A549 (cell line): ENCODE data around the gene CCDC14. TPM values are rescaled to one million over a fixed set of nuclear protein-coding genes. Genes with fewer than 3 reads are reported as not detected.
A peak's percentile ranks its signal among the peaks of the same experiment; 100 is the strongest.

Experiments used
- ATAC-seq, 2 experiments: fragments of 200-7000 bp in 1 of 2; fragments of >200 bp in 1 of 2; cut with Nextera tagmentation in 1 of 2; cut with Tn5 transposase in 1 of 2; 3 replicates each; pipeline versions ENCODE4 v1.8.0 to v1.9.1; 2018 to 2020; ENCODE audit warnings: mild to moderate bottlenecking in 1 of 2, moderate library complexity in 1 of 2
- CTCF ChIA-PET: fragments of 300-600 bp; sonication (Branson Sonifier 250); formaldehyde crosslinking; extraction: SDS; loops from one replicate; lab custom pipeline; 2021; ENCODE audit warnings: antibody characterized with exemption, inconsistent platforms; lab: Yijun Ruan, JAX
- POLR2A ChIA-PET: fragments of 350-600 bp; formaldehyde crosslinking; extraction: SDS; loops from one replicate; lab custom pipeline; 2021; ENCODE audit warnings: antibody characterized with exemption, inconsistent platforms; lab: Yijun Ruan, JAX
- DNase-seq, 2 experiments: peaks; one replicate each; pipeline versions ENCODE4 v3.0.0 to v3.0.0-alpha.2; 2011 to 2016; ENCODE audit warnings: low read depth in 1 of 2, low spot score in 1 of 2
- FAIRE-seq: peaks from 2 replicates; lab custom pipeline; 2011; peaks lifted over from hg19 to GRCh38; lab: Jason Lieb, UNC
- H3K27ac ChIP-seq, 2 experiments: fragments of >200 bp; sonication (Bioruptor Twin); formaldehyde crosslinking; 3 replicates each; pipeline ENCODE4 v1.5.1; 2016 to 2017
- H3K4me1 ChIP-seq: fragments of >200 bp; sonication (Bioruptor Twin); formaldehyde crosslinking; 3 replicates; pipeline ENCODE4 v1.6.1; 2016
- H3K4me2 ChIP-seq: fragments of >200 bp; sonication (Bioruptor Twin); formaldehyde crosslinking; 3 replicates; pipeline ENCODE4 v1.6.1; 2016
- H3K4me3 ChIP-seq: fragments of >200 bp; sonication (Bioruptor Twin); formaldehyde crosslinking; 3 replicates; pipeline ENCODE4 v1.5.1; 2016
- H3K9me3 ChIP-seq: fragments of >200 bp; sonication (Bioruptor Twin); formaldehyde crosslinking; 3 replicates; pipeline ENCODE4 v1.6.1; 2016
- ATOH8 ChIP-seq: fragments of 250-450 bp; sonication (Bioruptor Pico); IDR thresholded peaks from 2 replicates; pipeline ENCODE4 v1.5.0; 2020; ENCODE audit warnings: low read depth, mild to moderate bottlenecking, moderate library complexity
- BHLHE40 ChIP-seq: IDR thresholded peaks from 2 replicates; pipeline ENCODE4 v1.6.1; 2012; ENCODE audit warnings: low read depth, low read length, inconsistent platforms
- CEBPB ChIP-seq, 2 experiments: fragments of >200 bp in 1 of 2; sonication (Bioruptor Twin) in 1 of 2; formaldehyde crosslinking in 1 of 2; IDR thresholded peaks; 2 replicates each; pipeline ENCODE4 v1.6.1; 2012 to 2016
- CHD4 ChIP-seq: fragments of 200-600 bp; sonication (generic); IDR thresholded peaks from 2 replicates; pipeline ENCODE4 v1.6.1; 2016; ENCODE audit warnings: antibody characterized with exemption, mild to moderate bottlenecking, borderline replicate concordance
- CTCF ChIP-seq: fragments of >200 bp; sonication (Bioruptor Twin); formaldehyde crosslinking; IDR thresholded peaks from 3 replicates; pipeline ENCODE4 v1.5.1; 2016
- EHMT2 ChIP-seq: fragments of 200-600 bp; sonication (generic); IDR thresholded peaks from 2 replicates; pipeline ENCODE4 v1.6.1; 2016; ENCODE audit warnings: antibody characterized with exemption, low read depth, mild to moderate bottlenecking, moderate library complexity
- FOSL2 ChIP-seq, 2 experiments: fragments of 450-650 bp in 1 of 2; fragments of >200 bp in 1 of 2; sonication (Bioruptor Twin) in 1 of 2; formaldehyde crosslinking; IDR thresholded peaks; 2 replicates each; pipeline versions ENCODE4 v1.5.0 to v1.6.1; 2016 to 2020; ENCODE audit warnings: mild to moderate bottlenecking in 1 of 2, moderate library complexity in 1 of 2
- HEYL ChIP-seq: fragments of 250-450 bp; sonication (Bioruptor Pico); IDR thresholded peaks from 2 replicates; pipeline ENCODE4 v1.8.0; 2021; ENCODE audit warnings: mild to moderate bottlenecking, moderate library complexity
- HOXB13 ChIP-seq: fragments of 250-450 bp; sonication (Bioruptor Pico); IDR thresholded peaks from 2 replicates; pipeline ENCODE4 v1.5.0; 2020; ENCODE audit warnings: low read depth, mild to moderate bottlenecking, moderate library complexity
- JUNB ChIP-seq: fragments of >200 bp; sonication (Bioruptor Twin); formaldehyde crosslinking; IDR thresholded peaks from 2 replicates; pipeline ENCODE4 v1.6.1; 2016
- KDM1A ChIP-seq: fragments of 200-600 bp; sonication (generic); IDR thresholded peaks from 2 replicates; pipeline ENCODE4 v1.6.1; 2016; ENCODE audit warnings: low read depth, mild to moderate bottlenecking
- NR3C1 ChIP-seq: fragments of >200 bp; sonication (Bioruptor Twin); formaldehyde crosslinking; IDR thresholded peaks from 3 replicates; pipeline ENCODE4 v1.6.1; 2017
- PBX3 ChIP-seq: IDR thresholded peaks from 2 replicates; pipeline ENCODE4 v1.6.1; 2012
- REST ChIP-seq: fragments of 200-600 bp; sonication (generic); IDR thresholded peaks from 2 replicates; pipeline ENCODE4 v1.6.1; 2016; ENCODE audit warnings: antibody characterized with exemption, mild to moderate bottlenecking, moderate library complexity
- RNF2 ChIP-seq: fragments of 200-600 bp; sonication (generic); IDR thresholded peaks from 2 replicates; pipeline ENCODE4 v1.6.1; 2016; ENCODE audit warnings: low read depth, mild to moderate bottlenecking, antibody characterized with exemption, moderate library complexity, borderline replicate concordance
- USF2 ChIP-seq: fragments of 450-650 bp; IDR thresholded peaks from 2 replicates; pipeline ENCODE4 v1.6.1; 2014; ENCODE audit warnings: antibody characterized with exemption
- ZFP36 ChIP-seq: fragments of 450-650 bp; IDR thresholded peaks from 2 replicates; pipeline ENCODE4 v1.6.1; 2014; ENCODE audit warnings: borderline replicate concordance; ENCODE audit not compliant: partially characterized antibody
- WGBS: methylation state at CpG from one replicate; pipeline ENCODE4 v1.1.6; 2017; ENCODE audit errors: missing lambda C conversion rate; 5-methylcytosine and 5-hydroxymethylcytosine counted together
- polyA plus RNA-seq, 4 experiments: library from polyadenylated mRNA; depleted of rRNA in 3 of 4; stranded (reverse); fragments of >200 nt; fragmentation: RNase III in 1 of 4; extraction: RNeasy Plus Mini Kit Qiagen cat#74134 plus additional on column Dnase treatment in 1 of 4; gene quantifications; 2 replicates in 3 of 4; 3 replicates in 1 of 4; pipeline ENCODE4 v1.2.3, GENCODE V29; 2011 to 2017

Gene CCDC14
- polyA plus RNA-seq, 2 of the 4 experiments (the other 2 are of a cell fraction): 29.3 to 71.4 TPM

- TF ChIP-seq CTCF: no peak
- TF ChIP-seq EHMT2: no peak
- TF ChIP-seq USF2: no peak
- no peak for TF ChIP-seq JUNB
- no peak for TF ChIP-seq CEBPB (IDR thresholded peaks at IDR 0.05)
Observed at GRCh38 chr3:123948449-123948848, 12.6 kb downstream of the CCDC14 start (continued).

- H3K4me3 ChIP-seq: no peak overlapping the region
- H3K27ac ChIP-seq: no peak overlapping the region
- TF ChIP-seq FOSL2 (IDR thresholded peaks at IDR 0.05): no peak
- TF ChIP-seq FOSL2 (CRISPR knock-in tag; IDR thresholded peaks at IDR 0.05): no peak
- TF ChIP-seq HOXB13 (CRISPR knock-in tag): no peak
- TF ChIP-seq RNF2: no peak
- TF ChIP-seq HEYL (CRISPR knock-in tag): no peak
- FAIRE-seq (no peak), DNase-seq (no peak), ATAC-seq (no peak)
- H3K9me3 ChIP-seq: no peaks in the 10 kb centered on the region
- H3K4me1 ChIP-seq: no peaks in the 10 kb centered on the region
- CTCF ChIA-PET: no interaction called here
- no peak overlapping the region for H3K4me2 ChIP-seq
- POLR2A ChIA-PET: no interaction called here
Observed at GRCh38 chr3:123947482-123947881, 13.5 kb downstream of the CCDC14 start.

GRCh38 chr3:123941542-123941941 is 19.5 kb downstream of the CCDC14 start:
- Histone ChIP-seq H3K4me2 (no peak overlapping the region), H3K4me1 (no peaks in the 10 kb centered on the region), H3K27ac (no peak overlapping the region), H3K4me3 (no peak overlapping the region), H3K9me3 (no peaks in the 10 kb centered on the region)
- ChIA-PET CTCF (interaction anchor here (1.1 to 3.0 kb wide), 3 partner anchors 11 to 290 kb away, joined by 3 to 11 read pairs (median 3); no protein-coding TSS in a partner anchor), POLR2A (no interaction called here)
- WGBS: 84% methylated on average over 1 of the region's 1 CpG
- no peak for FAIRE-seq
- ATAC-seq: no peak
- DNase-seq: no peak
- no peak for TF ChIP-seq NR3C1
- TF ChIP-seq KDM1A: no peak
- no peak for TF ChIP-seq ZFP36
- no peak for TF ChIP-seq CHD4
- no peak for TF ChIP-seq PBX3
- no peak for TF ChIP-seq ATOH8 (CRISPR knock-in tag)
- no peak for TF ChIP-seq REST
- TF ChIP-seq BHLHE40: no peak
- peak; percentile 5; the same call in 1 of the 3 replicates for TF ChIP-seq CTCF
